GM21390 (cell line): Measurements from ENCODE around the gene NRBF2.

ENCODE experiments used
- ATAC-seq: cut with Tn5 transposase; IDR thresholded peaks from one replicate; pipeline ENCODE4 v1.9.1; 2021; ENCODE audit not compliant: unreplicated experiment

Gene NRBF2

DNA sequence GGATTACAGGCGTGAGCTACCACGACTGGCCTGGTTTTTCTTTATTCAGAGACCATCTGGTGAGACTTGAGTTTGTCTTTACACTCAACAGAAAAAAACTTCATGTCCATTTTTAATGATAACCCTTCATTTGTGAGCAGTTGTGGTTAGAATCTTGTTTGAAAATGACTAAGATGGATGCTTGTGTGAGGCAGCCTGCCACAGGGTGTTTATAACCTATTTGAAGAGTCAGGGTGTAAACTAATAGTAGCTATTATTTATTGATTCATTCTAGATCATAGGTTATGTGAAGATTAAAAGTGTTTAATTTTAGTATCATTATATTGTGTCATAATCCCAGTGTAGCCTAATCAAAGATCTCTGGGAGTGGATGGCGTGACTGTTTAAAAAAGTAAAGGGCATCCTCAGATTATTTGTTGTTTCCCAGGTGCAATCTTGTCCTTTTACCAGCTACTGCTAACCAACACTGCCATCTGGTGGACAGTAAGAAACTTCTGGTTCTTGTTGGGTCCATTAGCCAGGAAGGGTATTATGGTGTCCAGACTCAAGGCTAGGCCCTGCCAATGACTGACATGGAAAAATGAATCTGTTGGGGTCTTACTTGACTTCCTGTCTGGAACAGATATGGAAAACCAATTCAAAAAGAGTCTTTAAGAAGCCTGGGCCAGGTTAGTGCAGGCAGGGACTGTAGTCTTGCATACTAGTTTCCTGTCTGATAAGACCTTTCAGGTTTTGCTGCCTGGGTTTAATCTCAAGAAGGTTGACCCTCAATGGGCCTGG, 24.9 kb downstream of the NRBF2 start:
- peak; percentile 59 for ATAC-seq

GRCh38 chr10:63161592-63161991, 28.5 kb downstream of the NRBF2 start:
- ATAC-seq: no peak

DNA sequence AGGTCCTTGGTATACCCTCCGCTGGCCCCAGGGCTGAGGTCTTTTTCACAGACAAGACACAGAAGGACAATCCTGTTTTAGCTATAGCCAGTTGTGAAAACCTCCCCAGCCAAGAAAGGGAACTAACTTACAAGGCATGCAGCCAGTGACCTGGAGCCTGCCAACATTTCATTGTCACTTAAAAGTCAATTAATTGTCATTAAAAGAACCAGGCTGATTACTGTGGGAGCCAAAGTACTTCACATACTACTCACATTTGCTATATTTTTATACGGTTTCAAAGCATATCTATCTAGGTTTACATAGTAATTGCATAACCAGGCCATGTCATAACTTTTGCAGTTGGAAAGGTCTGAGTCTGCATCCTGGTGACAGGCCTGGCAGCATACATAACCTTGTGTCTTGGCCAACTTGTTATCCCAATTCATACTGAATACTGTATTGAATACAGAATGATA, 31.1 kb downstream of the NRBF2 start:
- ATAC-seq: no peak

DNA sequence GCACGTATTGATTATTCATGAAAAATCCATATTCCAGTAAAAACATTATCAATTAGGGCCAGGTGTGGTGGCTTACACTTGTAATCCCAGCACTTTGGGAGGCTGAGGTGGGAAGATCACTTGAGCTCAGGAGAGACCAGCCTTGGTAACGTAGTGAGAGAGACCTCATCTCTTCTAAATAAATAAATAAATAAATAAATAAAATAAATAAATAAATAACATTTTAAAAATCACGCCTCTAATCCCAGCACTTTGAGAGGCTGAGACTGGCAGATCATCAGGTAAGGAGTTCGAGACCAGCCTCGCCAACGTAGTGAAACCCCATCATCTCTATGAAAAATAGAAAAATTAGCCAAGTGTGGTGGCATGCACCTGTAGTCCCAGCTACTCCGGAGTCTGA, 32.1 kb downstream of the NRBF2 start:
- no peak for ATAC-seq

DNA sequence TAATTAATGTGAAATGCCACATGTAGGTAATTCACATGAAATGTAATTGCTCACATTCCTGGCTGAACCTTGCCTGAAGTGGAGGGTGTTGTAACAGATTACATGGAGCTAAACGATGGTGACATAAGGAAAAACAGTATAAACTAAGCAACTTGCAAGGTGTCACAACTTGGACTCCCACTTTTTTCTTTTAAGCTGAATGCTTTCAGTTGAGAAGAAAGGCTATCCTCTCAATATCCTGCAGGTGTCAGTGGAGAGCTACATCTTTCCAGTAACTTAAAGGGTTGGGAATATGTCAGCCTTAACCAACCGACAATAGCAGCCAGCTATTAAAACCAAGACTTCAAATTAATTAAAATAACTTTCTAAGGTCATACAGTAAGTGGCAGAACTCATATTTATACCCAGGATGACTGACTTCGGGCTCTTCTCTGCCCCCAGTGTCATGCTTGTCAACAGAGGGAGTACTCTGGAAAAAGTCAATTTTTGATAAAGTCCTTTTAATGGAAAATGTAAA, 33.7 kb downstream of the NRBF2 start:
- no peak for ATAC-seq

GRCh38 chr10:63168821-63169462, 35.8 kb downstream of the NRBF2 start:
- ATAC-seq: no peak

DNA sequence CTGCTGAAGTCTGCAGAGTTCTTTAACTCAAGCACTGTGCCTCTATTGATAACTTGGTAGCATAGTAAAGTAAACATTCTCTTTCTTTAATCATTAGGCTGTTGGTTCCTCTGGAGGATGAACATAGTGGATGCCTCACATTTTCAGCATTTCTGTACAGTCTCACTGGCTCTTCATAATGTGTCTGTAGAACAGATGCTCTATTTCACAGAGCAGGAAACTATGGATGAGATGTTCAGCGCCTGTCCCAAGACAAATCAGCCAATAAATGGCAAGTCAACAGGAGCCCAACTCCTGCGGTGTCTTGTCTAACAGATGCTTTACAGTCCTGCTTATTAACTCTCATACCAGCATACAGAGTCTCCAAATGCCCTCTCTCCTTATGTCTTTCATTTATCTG, 36.5 kb downstream of the NRBF2 start:
- ATAC-seq: no peak

DNA sequence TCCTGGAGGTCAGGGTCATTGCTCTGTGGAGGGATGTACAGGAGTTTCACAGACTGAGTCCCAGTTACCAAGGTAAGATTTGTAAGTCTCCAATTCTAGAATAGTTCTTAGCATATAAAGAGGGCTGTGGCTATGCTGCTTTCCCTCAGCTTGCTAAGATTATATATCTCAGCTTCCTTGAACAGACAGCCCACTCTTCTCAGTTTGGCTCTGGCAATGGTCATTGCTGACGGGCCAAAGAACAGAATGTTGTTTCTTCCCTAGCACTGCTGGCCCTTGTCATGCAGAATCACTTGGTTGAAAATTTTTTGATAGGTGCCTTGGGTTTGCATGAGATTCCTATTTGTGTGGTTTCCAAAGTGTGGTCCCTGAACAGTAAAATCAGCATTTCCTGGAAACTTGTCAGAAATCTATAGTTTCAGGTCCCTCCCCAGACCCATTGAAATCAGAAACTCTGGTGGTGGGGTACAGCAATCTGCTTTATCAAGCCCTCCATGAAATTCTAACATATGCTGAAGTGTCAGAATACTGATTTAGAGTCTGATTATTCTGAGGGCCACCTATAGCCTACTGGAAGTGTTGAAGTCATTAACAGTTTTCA, 38.2 kb downstream of the NRBF2 start:
- no peak for ATAC-seq

GRCh38 chr10:63171926-63172325, 38.8 kb downstream of the NRBF2 start:
- ATAC-seq: no peak

DNA sequence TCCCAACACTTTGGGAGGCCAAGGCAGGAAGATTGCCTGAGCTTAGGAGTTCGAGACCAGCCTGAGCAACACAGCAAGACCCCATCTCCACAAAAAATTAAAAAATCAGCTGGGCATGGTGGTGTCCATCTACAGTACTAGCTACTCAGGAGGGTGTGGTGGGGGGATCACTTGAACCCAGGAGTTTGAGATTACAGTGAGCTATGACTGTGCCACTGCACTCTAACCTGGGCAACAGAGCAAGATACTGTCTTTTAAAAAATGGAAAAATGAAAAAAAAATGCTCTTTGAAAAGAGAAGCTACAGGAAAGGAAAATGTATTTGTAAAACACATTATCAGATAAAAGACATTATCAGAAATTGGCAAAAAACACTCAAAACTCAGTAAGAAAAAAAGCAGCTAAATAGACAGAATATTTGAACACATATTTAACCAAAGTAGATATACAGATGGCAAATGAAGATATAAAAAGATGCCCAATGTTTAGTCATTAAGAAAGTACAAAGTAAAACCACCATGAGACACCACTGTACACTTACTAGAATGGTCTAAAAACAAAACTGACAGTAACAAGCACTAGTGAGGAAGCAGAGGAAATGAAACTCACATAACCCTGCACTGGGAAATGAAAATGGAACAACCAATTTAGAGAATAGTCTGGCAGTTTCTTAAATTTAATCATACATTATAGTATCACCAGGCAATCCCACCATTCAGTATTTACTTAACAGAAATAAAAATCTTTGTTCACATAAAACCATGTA, 40.5 kb downstream of the NRBF2 start:
- peak; percentile 99 for ATAC-seq

GRCh38 chr10:63175534-63175933, 42.4 kb downstream of the NRBF2 start:
- ATAC-seq: no peak

GRCh38 chr10:63192826-63193225, 59.7 kb downstream of the NRBF2 start:
- ATAC-seq: no peak

- no peak for ATAC-seq
Observed at GRCh38 chr10:63197344-63198092, 64.4 kb downstream of the NRBF2 start.

DNA sequence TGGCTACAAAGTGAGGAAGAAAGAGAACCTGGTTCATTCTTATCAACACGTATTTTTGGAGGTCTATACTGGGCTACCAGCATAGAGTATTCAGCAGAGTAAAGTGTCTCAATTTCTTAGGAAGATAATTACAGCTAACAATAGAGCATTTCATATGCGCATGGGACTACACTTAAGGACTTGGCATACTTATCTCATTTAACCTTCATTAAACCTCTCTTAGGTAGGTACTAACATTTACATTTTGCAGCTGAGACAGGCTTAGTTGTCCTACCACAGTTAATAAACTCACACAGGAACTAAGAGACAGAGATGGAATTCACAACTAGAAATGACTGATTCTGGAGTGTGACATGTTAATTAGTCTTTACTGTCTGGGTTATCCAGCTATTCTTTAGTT, 66.6 kb downstream of the NRBF2 start:
- ATAC-seq: no peak

- ATAC-seq: no peak
Observed at GRCh38 chr10:63200431-63200830, 67.3 kb downstream of the NRBF2 start.

DNA sequence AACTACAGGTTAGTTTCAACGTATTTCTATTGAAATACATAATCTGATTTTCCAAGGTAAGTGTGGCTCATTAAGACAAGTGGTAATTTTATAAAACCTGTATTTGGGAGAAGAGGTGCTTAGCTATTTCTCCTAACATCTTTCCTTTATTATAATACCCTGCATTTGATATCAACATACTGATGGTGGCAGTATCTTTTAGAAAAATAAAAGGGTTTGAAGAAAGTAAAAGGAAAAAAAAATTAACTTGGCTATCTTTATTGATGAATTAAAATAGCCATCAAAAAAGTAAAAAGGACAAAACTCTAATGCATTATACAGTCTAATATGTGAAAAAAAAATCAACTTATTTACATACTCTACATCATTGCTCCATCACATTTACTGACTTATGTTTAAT, 68.0 kb downstream of the NRBF2 start:
- no peak for ATAC-seq
